Esophagus squamous epithelium (tissue), 4 donors: Measurements from ENCODE around the gene ORC3.

ENCODE experiments used
- POLR2A ChIP-seq, 4 donors: fragments of 450-650 bp; IDR thresholded peaks; one replicate each; pipeline ENCODE4 v1.6.1; 2017; ENCODE audit warnings: antibody characterized with exemption in 4 of 4, mild to moderate bottlenecking in 4 of 4, moderate library complexity in 3 of 4
- TF ChIP-seq, protein P1 (sequence below), 6 experiments: fragments of 450-650 bp in 4 of 6; fragments of 200-600 bp in 2 of 6; sonication (generic) in 2 of 6; IDR thresholded peaks; one replicate each; pipeline ENCODE4 v1.5.1; 2016 to 2019; ENCODE audit warnings: antibody characterized with exemption in 6 of 6, mild to moderate bottlenecking in 4 of 6, moderate library complexity in 4 of 6

DNA sequence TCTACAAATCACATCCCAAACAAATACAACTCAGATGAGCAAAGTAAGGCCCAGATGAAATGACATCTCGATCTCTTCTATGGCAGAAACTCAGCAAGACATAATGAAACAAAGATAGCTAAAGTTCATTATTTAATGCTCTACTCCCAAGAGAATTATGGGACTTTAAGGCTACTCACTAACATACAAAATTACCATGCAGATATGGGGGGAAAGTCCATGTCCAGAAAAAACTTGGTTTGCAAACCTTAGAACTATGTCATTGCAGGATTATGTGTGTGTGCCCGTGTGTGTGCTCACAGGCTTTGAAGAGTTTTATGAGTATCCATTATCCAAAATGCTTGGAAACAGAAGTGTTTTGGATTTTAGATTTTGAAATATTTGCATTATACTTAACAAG lies 78.1 kb downstream of the ORC3 start:
- TF ChIP-seq, protein P1, sequence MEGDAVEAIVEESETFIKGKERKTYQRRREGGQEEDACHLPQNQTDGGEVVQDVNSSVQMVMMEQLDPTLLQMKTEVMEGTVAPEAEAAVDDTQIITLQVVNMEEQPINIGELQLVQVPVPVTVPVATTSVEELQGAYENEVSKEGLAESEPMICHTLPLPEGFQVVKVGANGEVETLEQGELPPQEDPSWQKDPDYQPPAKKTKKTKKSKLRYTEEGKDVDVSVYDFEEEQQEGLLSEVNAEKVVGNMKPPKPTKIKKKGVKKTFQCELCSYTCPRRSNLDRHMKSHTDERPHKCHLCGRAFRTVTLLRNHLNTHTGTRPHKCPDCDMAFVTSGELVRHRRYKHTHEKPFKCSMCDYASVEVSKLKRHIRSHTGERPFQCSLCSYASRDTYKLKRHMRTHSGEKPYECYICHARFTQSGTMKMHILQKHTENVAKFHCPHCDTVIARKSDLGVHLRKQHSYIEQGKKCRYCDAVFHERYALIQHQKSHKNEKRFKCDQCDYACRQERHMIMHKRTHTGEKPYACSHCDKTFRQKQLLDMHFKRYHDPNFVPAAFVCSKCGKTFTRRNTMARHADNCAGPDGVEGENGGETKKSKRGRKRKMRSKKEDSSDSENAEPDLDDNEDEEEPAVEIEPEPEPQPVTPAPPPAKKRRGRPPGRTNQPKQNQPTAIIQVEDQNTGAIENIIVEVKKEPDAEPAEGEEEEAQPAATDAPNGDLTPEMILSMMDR (IDR thresholded peaks at IDR 0.05) = no peak
- TF ChIP-seq POLR2A (IDR thresholded peaks at IDR 0.05) = no peak
